Brain microvascular endothelial cell (primary cell): ENCODE data around the gene PEAK1.
"Not testable (repeated sequence)": the region's sequence is repeated elsewhere in the genome, so short reads cannot be mapped to it uniquely, and the experiment has no call there.

Experiments used
- DNase-seq: peaks from one replicate; pipeline ENCODE4 v3.0.0-alpha.2; 2020
- H3K27ac ChIP-seq: fragments of 250-450 bp; sonication (Bioruptor Pico); 2 replicates; pipeline ENCODE4 v1.5.1; 2020; ENCODE audit warnings: mild to moderate bottlenecking, moderate library complexity
- H3K27me3 ChIP-seq: fragments of 250-450 bp; sonication (Bioruptor Pico); replicated peaks from 2 replicates; pipeline ENCODE4 v1.5.1; 2020; ENCODE audit warnings: mild to moderate bottlenecking
- H3K36me3 ChIP-seq: fragments of 250-450 bp; sonication (Bioruptor Pico); replicated peaks from 2 replicates; pipeline ENCODE4 v1.5.1; 2020; ENCODE audit warnings: mild to moderate bottlenecking
- H3K4me3 ChIP-seq: 2 replicates; pipeline ENCODE4 v1.5.1; 2011; ENCODE audit warnings: low read depth, mild to moderate bottlenecking, control low read depth, low read length, moderate library complexity
- in situ Hi-C: cut with HindIII; loops from 2 replicates; pipeline ENCODE4 v1.10.0; 2017; ENCODE audit warnings: low sequenced_read_pairs, low pct_ligation_motif_present
- TF ChIP-seq, protein P1 (sequence below): IDR thresholded peaks from 2 replicates; pipeline ENCODE4 v1.5.1; 2011; ENCODE audit warnings: low read depth, mild to moderate bottlenecking, moderate library complexity, low read length, control low read depth, inconsistent platforms; ENCODE audit errors: missing control alignments

Gene PEAK1

DNA sequence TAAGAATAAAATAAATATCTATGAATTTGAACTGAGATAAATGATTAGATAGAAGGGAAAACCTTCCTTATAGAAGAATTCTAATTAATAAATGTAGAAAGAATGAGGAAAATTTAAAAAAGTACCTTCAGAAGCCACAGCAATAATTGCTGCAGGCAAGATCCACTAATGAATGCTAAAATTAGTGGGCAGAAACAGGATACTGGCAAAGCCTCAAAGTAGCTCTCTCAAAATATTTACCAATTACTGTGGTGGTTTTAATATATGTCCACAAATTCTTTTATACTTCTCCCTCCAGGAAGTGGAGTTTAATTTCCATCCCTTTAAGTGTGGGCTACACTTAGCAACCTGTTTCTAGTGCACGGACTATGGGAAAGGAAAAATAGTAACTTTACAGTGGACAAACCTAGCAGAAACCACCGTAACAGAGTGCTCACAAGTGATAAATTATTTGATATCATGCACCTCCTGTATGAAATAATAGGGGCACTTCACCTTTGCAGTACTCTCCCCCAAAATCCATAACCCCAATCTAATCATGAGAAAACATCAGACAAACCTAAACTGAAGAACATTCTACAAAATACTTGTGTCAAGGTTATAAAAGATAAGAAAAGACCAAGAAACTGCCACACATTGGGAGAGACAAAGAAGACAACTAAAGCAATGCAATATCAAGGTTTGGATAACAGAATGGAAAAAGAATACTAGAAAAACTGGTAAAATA, 6.8 kb downstream of the PEAK1 start:
- TF ChIP-seq, protein P1, sequence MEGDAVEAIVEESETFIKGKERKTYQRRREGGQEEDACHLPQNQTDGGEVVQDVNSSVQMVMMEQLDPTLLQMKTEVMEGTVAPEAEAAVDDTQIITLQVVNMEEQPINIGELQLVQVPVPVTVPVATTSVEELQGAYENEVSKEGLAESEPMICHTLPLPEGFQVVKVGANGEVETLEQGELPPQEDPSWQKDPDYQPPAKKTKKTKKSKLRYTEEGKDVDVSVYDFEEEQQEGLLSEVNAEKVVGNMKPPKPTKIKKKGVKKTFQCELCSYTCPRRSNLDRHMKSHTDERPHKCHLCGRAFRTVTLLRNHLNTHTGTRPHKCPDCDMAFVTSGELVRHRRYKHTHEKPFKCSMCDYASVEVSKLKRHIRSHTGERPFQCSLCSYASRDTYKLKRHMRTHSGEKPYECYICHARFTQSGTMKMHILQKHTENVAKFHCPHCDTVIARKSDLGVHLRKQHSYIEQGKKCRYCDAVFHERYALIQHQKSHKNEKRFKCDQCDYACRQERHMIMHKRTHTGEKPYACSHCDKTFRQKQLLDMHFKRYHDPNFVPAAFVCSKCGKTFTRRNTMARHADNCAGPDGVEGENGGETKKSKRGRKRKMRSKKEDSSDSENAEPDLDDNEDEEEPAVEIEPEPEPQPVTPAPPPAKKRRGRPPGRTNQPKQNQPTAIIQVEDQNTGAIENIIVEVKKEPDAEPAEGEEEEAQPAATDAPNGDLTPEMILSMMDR = no peak
- Histone ChIP-seq H3K4me3 (no peak overlapping the region), H3K27ac (no peak overlapping the region), H3K27me3 (no peaks in the 10 kb centered on the region), H3K36me3 (no peaks in the 10 kb centered on the region)
- no peak for DNase-seq
- in situ Hi-C loops = no loop called here

DNA sequence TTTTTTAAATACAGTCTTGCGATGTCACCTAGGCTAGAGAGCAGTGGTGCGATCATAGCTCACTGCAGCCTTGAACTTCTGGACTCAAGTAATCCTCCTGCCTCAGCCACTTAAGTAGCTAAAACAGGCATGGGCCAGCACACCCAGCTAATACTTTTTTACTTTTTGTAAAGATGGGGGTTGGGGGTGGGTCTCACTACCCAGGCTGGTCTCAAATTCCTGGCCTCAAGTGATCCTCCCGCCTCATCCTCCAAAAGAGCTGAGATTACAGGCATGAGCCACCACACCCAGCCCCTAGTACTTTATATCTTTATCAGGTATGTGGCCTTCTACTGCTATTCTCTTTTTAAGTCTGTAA, 8.3 kb downstream of the PEAK1 start:
- TF ChIP-seq, protein P1 = no peak
- H3K36me3 ChIP-seq = no peaks in the 10 kb centered on the region
- in situ Hi-C loops = no loop called here

DNA sequence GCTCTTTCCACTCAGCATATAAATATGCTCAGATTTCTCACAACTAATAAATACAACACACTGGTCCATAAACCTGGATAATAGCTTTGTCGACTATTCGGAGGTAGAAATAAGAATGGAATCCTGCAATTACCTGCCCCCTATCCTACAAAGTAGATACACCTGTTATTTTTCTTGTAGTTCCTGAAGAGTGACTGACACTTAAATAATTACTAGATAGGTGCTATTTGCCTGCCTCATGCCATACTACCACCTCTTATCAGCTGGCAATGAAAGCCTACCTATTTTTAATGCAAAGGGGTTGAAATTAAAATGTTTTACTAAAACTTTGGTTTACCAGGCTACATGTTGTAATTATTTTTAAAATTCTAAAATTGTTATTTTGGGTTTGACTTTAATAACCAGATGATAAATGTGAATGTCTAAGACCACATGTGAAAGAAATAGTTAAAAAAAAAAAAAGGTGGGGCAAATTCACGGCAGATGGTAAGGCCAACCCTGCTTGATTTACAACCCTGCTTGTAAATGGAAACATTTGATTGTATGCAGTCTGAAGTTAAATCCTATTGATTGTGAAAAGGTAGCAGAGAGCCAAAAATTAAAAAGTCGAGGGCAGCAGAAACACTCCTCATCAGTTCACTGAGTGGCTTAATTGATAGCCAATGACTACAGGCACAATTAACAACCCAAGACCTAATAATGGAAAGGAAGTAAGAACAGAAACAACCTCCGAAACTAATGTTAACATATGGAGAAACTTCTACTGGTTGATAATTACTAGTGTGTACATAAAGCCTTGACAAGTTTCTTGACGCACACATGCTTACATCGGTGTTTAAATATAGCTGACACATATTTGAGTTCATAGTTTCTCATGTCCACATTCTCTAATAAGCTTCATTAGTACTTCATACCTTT, 8.9 kb downstream of the PEAK1 start:
- no peaks in the 10 kb centered on the region for H3K27me3 ChIP-seq
- H3K36me3 ChIP-seq = no peaks in the 10 kb centered on the region
- no peak for DNase-seq
- H3K4me3 ChIP-seq = no peak overlapping the region
- in situ Hi-C loops = no loop called here
- no peak overlapping the region for H3K27ac ChIP-seq
- TF ChIP-seq, protein P1 = no peak

More for the DNA sequence above, 8.3 kb downstream of the PEAK1 start:
- Histone ChIP-seq H3K27ac (no peak overlapping the region), H3K4me3 (no peak overlapping the region), H3K27me3 (no peaks in the 10 kb centered on the region)
- no peak for DNase-seq

DNA sequence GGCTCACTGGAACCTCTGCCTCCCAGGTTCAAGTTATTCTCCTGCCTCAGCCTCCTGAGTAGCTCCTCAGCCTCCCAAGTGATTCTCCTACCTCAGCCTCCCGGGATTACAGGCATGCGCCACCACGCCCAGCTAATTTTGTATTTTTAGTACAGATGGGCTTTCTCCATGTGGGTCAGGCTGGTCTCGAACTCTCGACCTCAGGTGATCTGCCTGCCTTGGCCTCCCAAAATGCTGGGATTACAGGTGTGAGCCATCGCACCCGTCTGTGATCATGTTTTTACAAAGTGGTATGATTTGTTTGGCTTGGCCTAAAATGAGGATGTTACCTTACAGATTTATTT, 9.8 kb downstream of the PEAK1 start:
- DNase-seq, H3K27me3 ChIP-seq, H3K27ac ChIP-seq, H3K36me3 ChIP-seq, H3K4me3 ChIP-seq, in situ Hi-C loops: not testable (repeated sequence)

DNA sequence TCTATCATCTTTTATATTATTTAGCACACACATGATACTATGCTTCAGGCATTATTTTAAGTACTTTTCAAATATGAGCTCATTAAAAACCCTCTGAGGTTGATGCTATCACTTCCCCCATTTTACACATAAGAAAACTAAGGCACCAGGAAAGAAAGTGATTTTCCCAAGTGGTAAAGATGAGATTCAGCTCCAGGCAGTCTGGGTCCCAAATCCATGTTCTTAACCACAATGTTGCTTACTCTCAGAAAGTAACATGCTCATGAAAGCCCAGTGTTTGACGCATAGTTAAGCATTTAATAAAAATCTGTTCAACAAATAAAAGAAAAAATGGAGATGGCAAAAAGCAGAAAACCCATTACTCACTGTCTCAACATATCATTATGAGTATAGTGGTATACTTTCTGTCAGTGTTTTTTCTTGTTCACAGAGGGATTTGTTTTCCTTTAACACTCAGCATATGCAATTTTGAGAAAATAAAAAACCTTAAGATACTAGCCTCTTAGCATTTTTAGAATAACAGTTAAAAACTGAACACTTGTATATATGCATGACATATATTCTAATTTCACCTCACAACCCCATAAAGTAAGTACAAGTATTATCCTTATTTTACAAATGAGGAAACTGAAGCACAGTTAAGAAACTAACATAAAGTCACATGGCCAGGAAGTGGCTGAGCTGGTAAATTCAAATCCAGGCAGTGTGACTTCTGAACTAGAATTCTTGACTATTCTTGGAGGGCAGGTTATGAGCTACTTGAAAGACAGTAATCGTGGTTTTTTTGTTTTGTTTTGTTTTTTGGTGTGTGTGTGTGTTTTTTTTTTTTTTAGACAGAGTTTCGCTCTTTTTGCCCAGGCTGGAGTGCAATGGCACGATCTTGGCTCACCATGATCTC, 10.4 kb downstream of the PEAK1 start:
- no peak overlapping the region for H3K27ac ChIP-seq
- in situ Hi-C loops = no loop called here

More for the DNA sequence above, 10.4 kb downstream of the PEAK1 start:
- DNase-seq = no peak
- H3K36me3 ChIP-seq = no peaks in the 10 kb centered on the region
- TF ChIP-seq, protein P1 = no peak
- H3K27me3 ChIP-seq = no peaks in the 10 kb centered on the region
- H3K4me3 ChIP-seq = no peak overlapping the region
